Measurements from ENCODE around the gene PIP4P1.
"Not testable (repeated sequence)": the region's sequence is repeated elsewhere in the genome, so short reads cannot be mapped to it uniquely, and the experiment has no call there.

The PIP4P1 gene

DNA sequence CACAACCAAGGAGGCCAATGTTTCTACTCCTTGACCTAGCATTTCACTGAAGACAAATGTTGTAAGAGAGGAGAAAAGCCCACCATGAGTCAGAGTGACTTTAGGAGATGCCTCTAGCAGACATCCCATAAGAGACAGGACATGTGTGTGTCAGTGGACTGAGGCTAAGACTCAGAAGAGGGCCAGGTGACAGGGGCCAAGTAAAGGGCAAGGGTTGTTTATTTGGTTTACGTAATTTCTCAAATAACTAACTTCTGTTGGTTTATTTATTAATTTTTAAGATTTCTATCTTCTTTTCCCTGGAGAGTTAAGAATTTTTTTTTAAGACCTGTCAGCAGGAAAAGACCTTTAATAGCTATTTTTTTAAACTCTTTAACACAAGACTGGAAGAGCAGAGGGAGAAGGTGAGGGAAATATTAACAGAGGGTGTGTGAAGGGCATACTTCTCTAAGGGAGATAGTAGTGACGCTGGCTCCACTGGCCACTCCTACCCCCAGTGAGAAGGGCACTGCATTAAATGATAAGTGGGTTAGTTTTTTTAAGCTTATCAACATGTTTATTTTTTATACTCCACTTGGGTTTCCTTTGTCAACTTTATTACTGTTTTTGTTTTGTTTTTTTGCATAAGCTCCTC, 11.4 kb upstream of the PIP4P1 start:
- no peak for DNase-seq

DNA sequence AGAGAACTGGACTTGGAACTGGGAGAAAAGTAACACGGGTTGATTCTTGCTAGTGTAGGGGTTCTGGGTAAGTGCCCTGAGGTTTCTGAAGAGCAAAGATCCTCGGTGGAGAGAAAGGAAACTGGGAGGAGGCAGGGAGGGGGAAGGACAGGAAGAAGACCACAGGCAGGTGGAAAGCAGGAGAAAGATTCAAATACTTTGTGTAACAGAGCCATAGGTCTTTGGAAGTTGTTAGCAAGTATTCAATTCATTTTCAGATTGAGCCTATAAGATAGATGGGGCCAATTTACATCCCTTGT, 9.3 kb upstream of the PIP4P1 start:
- DNase-seq: no peak

DNA sequence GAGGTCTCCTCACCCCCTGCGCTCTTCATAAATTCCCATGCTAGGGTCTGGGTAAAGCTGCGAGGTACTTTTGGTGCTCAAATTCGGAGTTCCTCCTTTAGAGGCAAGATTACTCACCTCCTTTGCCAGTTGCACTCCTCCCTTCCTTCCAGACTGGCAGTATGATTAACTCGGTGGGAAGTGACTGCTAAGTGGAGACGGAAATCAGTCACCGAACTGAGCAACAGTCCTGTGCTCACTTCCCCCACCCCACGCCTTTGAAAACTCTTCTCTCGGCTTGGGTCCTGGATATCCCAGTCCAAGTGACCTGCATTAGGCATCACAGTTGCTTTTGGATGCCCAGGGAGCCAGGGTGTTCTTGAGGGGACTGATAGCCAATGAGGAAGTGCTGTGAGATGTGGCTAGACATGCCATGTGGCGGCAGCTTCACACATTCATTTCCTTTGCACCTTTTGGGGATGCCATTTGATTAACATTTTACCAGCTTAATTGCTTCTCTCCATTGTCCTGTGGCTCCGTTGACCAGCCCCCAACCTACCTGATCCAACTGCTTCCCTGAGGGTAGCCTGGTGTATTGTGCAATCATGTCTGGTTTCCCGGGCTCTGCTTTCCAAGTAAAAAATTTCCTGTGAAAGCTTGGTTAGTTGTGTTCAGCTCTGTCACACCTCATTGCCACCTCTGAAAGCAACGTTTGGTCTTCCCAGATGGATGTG, 8.8 kb upstream of the PIP4P1 start:
- DNase-seq: peak; percentile 32

DNA sequence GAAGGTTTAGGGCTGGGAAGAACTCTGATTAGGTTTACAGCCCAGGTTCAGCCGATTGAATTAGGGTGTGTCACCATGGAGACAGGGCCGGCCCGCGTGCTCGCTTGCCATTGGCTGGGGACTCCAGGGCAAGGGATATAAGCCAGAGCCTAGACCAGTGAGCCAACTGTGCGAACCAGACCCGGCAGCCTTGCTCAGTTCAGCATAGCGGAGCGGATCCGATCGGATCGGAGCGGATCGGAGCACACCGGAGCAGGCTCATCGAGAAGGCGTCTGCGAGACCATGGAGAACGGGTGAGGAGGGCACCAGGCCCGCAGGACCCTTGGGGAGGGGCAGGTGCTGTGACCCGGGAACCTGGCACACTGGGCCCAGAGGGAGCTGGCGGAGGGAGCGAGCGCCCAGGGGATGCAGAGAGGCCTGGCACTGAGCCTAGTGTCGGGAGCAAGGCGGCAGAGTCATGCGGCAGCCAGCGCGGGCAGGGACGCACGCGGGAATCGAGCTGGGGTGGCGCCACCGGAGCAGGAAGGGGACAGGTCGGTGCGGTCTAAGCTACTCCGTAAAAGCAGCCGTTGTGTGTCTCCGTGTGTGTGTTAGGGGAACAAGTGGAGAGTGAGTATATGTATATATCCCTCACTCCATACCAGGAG, 8.1 kb upstream of the PIP4P1 start, which contains the start of gene PNP:
Gene PNP (plus strand): TSS at position 165 of the 648 bp plus-strand sequence. CDS start 119 bp downstream, at position 284.
- peak; percentile 82 for DNase-seq

DNA sequence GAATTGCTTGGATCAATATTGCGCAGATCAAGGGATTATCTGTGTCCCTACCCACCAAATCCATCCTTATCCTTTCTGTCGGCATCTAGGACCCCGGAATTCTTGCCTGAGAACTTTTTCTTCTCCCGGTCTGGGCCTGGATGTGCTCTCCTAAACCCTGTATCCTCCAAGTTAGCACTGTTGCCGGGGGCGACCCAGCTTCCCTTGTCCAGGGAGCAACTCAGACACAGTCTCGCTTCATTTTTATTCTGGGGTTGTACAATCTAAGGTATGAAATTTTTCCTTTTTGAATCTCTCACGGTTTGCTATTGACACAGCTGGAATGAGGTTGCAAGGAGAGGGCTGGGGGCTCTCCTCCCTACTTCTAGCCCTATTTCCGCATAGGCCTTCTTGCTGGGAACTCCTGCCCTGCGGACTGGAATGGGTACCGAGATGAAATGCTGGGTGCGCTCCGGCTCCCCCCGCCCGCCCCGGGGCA, 7.6 kb upstream of the PIP4P1 start:
- no peak for DNase-seq

DNA sequence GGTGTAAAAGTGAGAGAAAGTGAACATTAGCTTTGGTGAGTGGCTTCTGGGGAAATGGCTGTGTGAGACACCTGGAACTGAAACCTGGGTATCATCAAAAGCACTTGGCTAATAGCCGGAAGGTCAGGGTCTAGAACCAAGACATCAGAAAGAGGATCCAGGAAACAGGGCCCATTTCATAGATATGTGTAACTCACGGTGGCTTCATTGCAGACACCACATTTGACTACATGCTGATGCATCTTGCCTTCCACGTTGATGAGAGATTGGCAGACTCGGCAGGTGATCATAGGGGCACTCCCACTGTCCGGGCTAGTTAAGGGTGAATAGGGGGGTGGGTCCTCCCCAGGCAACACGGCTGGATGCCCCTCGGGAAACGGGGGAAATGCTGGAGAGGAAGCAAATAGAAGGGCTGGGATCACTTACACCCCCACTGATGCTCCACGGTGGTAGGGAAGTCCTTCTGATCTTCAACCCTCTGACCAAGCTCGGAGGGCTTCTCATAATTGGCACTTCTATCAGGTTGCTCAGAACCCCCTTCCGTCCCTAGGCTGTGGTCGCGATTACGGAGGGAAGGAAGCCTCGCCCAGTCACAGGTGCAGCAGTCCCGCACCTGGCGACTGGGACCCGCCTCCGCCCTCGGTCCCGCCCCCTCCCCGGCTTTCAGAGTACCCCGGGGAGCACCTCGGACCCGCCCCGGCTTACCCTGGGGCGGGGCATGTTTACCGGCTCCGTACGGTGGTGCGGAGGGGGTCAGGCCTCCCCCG, 593 bp downstream of the PIP4P1 start:
- peak; percentile 31 for DNase-seq

DNA sequence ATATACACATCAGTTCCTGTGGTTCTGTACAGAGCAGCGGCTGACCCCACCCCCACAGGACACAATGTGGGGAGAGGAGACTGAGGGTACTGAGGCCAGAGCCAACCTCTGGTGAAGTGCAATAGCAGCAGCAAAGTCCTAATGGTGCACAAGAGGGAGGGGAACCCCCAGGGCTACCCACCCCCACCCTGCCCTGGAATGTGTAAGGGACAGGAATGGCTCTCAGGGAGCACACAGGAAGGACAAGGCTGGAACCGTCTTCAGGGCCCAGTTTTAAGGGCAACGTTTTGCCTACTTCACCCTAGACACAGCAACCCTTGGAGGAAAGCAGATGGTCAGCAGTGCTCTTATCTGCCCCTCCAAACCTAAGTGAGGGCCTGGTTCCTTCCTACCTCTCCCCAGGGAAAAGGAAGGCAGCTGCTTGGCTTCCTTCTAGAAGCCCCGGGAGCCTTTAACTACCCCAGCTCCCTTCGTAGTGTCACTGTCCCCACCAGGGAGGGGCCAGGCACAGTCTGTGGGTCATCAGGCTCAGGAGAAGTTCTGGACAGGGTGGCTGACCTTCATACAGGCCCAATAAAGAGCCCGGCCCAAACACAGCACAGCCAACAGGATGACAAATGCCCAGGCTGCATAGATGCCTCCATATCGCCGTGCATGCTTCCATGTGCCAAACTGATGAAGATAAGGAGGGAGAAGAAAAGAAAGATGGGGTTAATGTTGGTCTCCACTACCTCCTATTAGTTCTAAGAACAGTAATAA, 3.0 kb downstream of the PIP4P1 start:
- DNase-seq: no peak

DNA sequence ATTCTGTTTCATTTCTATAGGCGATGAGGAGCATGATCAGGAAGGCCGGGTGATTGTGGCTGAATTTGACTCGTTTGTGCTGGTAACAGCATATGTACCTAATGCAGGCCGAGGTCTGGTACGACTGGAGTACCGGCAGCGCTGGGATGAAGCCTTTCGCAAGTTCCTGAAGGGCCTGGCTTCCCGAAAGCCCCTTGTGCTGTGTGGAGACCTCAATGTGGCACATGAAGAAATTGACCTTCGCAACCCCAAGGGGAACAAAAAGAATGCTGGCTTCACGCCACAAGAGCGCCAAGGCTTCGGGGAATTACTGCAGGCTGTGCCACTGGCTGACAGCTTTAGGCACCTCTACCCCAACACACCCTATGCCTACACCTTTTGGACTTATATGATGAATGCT, 4.3 kb downstream of the PIP4P1 start:
- DNase-seq: no peak

DNA sequence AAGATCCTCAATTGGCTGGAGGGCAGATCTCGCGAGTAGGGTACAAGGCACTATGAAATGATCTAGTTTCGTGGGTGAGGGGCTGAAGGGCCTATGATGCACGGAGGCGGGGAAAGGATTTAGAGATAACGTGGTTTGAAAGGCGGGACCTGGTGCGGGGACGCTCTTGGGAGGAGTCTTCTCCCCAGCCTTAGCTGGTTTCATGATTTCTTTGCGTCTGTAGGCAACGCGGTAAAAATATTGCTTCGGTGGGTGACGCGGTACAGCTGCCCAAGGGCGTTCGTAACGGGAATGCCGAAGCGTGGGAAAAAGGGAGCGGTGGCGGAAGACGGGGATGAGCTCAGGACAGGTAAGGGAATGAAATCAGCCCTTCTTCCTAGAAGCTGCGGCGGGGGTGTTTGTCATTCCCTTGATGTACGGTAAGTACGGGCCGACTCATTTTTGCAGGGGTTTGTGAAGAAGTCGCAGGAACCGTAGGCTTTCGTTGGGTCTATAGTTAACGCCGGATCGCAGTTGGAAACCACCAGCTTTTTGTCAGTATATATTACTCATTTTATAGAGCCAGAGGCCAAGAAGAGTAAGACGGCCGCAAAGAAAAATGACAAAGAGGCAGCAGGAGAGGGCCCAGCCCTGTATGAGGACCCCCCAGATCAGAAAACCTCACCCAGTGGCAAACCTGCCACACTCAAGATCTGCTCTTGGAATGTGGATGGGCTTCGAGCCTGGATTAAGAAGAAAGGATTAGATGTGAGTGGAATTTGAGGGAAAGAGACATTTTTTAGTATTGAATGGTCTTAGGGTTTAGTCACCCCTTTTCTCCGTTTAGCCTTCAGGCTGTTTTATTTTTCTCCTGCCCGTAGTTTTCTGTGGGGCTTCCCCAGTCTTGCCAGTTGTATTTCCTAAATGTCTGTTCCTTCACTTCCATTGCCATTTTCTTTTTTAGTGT, 5.6 kb downstream of the PIP4P1 start:
- peak; percentile 75 for DNase-seq

DNA sequence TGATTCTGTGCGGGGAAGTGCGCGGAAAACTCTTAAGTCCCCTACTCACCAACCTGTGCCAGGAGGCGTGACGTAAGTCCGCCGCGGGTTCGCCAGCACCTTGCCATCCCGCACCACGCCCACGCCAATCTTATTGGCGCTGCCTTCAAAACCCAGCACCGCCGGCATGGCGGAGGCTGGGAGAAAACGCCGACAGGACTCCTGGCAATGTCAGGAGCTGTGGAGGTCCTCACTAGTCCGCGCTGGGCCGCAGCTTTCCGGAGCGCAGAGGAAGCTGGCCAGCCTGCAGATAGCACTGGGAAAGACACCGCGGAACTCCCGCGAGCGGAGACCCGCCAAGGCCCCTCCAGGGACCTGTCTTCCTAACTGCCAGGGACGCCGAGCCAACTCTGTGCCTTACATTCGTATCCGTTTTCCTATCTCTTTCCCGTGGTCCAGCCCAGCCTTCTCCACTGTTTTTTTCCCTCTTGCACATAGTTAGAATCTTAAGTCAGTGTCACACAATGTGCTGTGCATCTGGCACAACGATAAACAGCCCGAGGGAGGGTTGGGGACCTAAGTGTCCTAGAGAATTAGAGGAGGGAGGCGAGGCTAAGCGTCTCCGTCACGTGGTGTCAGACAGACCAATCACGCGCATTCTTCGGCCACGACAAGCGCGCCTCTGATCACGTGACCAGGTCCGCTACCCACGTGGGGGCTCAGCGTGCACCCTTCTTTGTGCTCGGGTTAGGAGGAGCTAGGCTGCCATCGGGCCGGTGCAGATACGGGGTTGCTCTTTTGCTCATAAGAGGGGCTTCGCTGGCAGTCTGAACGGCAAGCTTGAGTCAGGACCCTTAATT, 6.5 kb downstream of the PIP4P1 start, which contains the start of the genes APEX1 and OSGEP:
Gene APEX1 (plus strand): TSS at position 711 of the 839 bp plus-strand sequence. CDS start 420 bp downstream, outside the sequence.
Gene OSGEP (minus strand): TSS at position 297 of the 839 bp plus-strand sequence. CDS start 129 bp downstream, at position 168.
- DNase-seq: peak; percentile 92

DNA sequence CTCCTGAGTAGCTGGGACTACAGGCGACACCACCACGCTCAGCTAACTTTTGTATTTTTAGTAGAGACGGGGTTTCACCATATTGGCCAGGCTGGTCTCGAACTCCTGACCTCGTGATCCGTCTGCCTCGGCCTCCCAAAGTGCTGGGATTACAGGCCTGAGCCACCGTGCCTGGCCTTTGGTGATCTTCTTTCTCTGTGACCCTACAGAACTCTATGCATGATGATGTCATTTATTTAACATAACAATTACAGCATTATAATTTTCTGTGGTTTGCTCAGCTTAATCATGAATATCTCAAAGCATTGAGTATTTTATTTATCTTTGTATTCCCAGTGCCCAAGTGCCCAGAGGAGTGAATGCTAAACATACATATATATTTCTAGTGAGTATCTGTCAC, 8.4 kb downstream of the PIP4P1 start:
- DNase-seq: not testable (repeated sequence)

DNA sequence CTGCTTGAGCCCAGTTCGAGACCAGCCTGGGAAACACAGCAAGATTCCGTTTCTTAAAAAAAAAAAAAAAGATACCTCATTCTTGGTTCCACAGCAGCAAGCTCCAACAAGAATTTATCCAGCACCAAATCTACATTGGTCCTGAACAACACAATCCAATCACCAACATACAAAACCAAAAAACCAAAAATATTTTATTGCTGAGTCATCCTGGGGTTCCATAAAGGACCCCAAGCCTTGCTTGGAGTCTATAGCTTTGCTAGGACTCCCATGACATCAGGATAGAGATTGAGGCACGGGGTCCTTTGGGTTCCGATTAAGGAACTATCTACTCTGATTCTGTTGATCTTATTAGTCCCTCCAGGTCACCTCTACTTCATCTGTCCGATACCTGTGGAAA, 14.3 kb downstream of the PIP4P1 start:
- no peak for DNase-seq

DNA sequence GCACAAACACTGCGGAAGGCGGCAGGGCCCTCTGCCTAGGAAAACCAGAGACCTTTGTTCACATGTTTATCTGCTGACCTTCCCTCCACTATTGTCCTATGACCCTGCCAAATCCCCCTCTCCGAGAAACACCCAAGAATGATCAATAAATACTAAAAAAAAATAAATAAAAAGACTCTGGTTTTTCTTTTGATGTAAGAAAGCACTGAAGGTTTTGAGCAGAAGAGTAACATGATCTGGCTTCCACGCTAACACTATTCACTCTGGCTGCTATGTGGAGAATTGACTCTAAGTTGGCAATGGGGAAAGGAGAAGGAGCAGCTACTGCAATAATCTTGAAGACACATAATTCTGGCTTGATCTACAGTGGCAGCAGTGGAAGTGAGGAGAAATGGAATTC, 17.6 kb downstream of the PIP4P1 start:
- not testable (repeated sequence) for DNase-seq

DNA sequence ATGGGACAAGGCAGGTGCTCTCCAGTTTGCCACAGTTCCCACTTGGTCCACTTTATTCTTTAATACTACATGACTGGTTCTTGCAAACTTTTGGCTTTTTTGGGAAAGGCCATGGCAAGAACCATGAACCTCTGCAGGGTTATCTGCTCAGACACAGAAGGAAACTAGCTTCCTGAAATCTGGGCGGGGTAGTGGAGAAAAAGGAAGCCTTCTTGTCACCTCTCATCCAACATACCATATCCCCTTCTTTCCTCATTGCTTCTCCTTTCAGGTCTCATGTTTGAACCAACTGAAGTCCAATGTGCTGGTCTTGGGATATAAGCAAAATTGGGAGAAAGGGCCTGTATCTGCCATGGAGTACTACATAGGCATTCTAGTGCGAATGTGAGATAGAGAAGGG, 19.8 kb downstream of the PIP4P1 start:
- no peak for DNase-seq

DNA sequence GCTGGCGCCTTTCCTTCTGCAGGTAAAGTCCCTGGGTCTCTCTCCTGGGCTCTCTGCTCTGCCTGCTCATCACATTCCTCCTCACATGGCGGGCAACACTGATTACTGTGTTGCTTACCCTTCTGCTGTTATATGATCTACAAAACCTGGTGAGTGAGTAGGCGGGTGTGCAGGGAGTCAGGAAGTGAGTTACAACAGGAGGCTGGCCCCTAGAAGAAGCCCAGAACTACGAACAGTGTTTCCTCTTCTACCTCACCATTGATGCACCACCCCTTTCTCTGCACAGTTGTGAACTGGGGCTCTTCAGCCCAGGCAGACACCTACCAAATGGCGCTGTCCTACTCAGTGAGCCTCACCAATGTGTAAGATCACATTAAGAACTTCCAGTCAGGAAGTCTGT, 20.4 kb downstream of the PIP4P1 start:
- DNase-seq: no peak

DNA sequence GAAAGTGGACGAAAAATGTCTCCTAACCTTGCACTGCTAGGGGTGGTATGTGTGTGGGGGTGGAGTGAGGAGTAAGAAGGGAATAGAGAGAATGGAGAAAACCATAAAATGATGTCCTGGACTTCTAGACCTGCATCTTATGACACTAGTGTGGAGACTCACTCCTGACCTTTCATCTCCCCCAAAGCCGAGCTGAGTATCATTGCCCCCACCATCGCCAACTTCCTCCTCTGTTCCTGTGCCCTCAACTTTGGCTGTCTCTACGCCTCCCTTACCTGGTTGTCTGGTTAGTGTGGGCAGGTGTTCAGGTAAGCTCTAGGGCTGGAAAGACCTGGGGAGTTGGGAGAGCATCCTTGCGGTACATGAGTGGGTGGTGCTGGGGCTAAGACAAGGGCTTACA, 20.8 kb downstream of the PIP4P1 start:
- no peak for DNase-seq

DNA sequence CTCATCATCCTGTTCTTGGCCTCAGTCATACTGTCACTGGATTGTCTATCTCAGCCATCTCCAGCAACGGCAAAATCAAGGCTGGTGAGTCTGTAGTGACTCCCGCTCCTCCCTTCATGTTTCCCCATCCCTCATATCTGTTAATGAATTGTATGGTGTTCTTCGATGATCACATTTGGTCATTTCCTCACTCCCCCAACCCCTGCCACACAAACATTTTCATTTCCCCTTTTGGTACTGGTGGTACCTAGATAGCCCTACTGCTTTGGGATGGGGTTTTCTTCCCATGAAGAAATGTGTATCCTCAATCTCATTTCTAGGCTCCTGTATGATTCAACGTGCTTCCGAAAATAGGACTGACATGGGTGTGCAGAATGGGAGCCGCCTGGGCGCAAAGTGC, 22.6 kb downstream of the PIP4P1 start:
- DNase-seq: no peak

DNA sequence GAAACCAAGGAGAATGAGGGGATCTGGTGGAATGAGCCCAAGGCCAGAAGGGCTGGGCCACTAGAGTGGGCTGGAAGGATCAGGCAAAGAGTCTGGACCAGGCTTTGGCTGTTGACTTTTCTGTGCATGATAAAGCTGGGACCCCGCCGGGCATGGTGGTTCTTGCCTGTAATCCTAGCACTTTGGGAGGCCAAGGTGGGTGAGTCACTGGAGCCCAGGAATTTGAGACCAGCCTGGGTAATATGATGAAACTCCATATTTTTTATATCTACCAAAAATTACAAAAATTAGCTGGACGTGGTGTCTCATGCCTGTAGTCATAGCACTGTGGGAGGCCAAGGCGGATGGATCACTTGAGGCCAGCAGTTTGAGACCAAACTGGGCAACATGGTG, 24.9 kb downstream of the PIP4P1 start:
- DNase-seq: no peak

DNA sequence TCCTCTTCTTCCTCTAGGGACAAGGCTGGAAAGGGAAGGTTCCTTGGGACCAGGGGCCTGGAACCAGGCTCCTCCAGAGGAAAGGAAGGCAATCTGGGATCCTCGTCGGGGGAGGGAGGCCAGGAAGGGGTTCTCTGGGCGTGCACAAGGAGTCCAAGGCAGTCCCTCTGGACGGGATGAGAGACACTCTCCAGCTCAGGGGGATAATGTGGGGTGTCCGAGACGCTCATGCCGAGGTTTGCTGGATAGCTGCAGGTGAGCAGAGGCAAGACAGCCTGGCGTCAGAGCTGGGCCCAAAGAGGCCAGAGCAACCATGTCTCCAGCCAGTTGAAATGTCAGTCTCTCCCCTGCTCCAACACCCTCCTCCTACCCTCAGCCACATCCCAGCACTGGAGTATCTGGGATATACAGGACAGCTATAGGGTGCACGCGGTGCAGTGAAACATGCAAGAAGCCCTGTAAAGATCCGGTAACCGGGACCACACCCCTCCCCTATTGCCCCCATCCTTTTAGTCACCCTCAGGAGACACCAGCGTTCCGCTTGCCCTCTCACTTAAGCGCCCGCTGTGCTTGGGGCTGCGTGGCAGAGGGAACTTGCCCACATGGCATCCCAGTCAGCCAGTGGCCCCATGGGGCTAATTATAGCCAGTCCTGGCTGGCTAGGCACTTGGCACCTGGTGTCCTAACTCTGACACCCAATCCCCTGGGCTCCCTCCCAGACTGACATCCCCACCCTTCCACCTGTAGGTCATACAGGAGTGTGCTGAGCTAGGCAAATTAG, 25.5 kb downstream of the PIP4P1 start, which contains the start of gene KLHL33:
Gene KLHL33 (minus strand): TSS at position 585 of the 781 bp plus-strand sequence. CDS start 355 bp downstream, at position 230.
- DNase-seq: no peak

Measured in NCI-H748 treated with DMSO at 0.1 percent for 48 hours (cell line).